ENCODE results near the gene TRAPPC3. TPM values are rescaled to one million over a fixed set of nuclear protein-coding genes. Genes with fewer than 3 reads are reported as not detected.

Gene TRAPPC3
- total RNA-seq, 1 experiment from 2014 or later: 52.7 TPM

- H3K27ac Mint-ChIP-seq: no peak overlapping the region; a peak in 1 of 7 replicates
- Histone ChIP-seq H3K27ac (ENCODE audit: insufficient read length, low read depth, low read length) (no peak overlapping the region), H3K23me2 (ENCODE audit: insufficient read length, low read depth, low read length, poor library complexity, severe bottlenecking) (no peaks in the 10 kb centered on the region), H3K9me3 (ENCODE audit: control insufficient read depth, low read depth, low read length) (no peaks in the 10 kb centered on the region), H3K18ac (ENCODE audit: insufficient read length, low read depth, low read length) (no peak overlapping the region), H3K4ac (ENCODE audit: low read depth, low read length) (no peak overlapping the region), H2BK15ac (ENCODE audit: low read depth, low read length) (no peak overlapping the region), H3K4me1 (ENCODE audit: insufficient read depth, low read length) (no peaks in the 10 kb centered on the region), H4K91ac (ENCODE audit: insufficient read length, low read depth, low read length) (no peak overlapping the region), H2BK5ac (ENCODE audit: insufficient read length, low read length) (no peak overlapping the region), H4K20me1 (ENCODE audit: control insufficient read depth, insufficient read depth, insufficient read length) (no peaks in the 10 kb centered on the region), H4K5ac (ENCODE audit: insufficient read length, low read depth, low read length) (no peak overlapping the region), H3K14ac (ENCODE audit: insufficient read depth, low read length) (no peak overlapping the region), H3K23ac (ENCODE audit: insufficient read length, low read depth, low read length) (no peak overlapping the region), H2BK120ac (ENCODE audit: low read depth, low read length, poor library complexity, severe bottlenecking) (no peak overlapping the region), H2AK5ac (ENCODE audit: insufficient read length, low read length) (no peak overlapping the region), H3K79me2 (ENCODE audit: insufficient read depth, low read length) (0 out of 2 replicates have a peak, but pooled peaks cover 3% of the 10 kb centered on the region), H3T11ph (ENCODE audit: low read length) (no peak overlapping the region), H2BK12ac (ENCODE audit: insufficient read length, low read depth, low read length) (no peak overlapping the region), H3K9ac (ENCODE audit: extremely low read depth, insufficient read length, low read length) (no peak overlapping the region), H2BK20ac (ENCODE audit: low read depth, low read length, poor library complexity, severe bottlenecking) (no peak overlapping the region), H3K4me2 (ENCODE audit: insufficient read depth, insufficient read length, low read length) (no peak overlapping the region), H2AFZ (ENCODE audit: low read length) (no peak overlapping the region), H3K27me3 (ENCODE audit: insufficient read depth, low read length) (no peaks in the 10 kb centered on the region), H3K79me1 (ENCODE audit: insufficient read depth, low read depth, low read length, poor library complexity, severe bottlenecking) (no peaks in the 10 kb centered on the region), H3K56ac (ENCODE audit: insufficient read length, low read depth, low read length) (no peak overlapping the region), H4K8ac (replicated peaks; ENCODE audit: insufficient read length, low read depth, low read length) (no peak overlapping the region)
- peaks cover 9 to 24% (median 15%) of the 10 kb centered on the region in 3 experiments; a peak in 6 of 7 replicates for H3K36me3 Mint-ChIP-seq (ENCODE audit: insufficient read depth in 1 of 3, low read depth in 3 of 3)
- TF ChIP-seq CTCF (conservative IDR thresholded peaks at IDR 0.05): no peak
- no peak overlapping the region for H3K4me3 Mint-ChIP-seq
- WGBS (ENCODE audit: extremely low coverage, insufficient read length, low lambda C conversion rate): no CpG with 5 or more reads among the region's 4 CpGs
- peaks cover 3 to 5% of the 10 kb centered on the region in 2 experiments; a peak in 3 of 4 replicates for H3K4me1 Mint-ChIP-seq
- no peaks in the 10 kb centered on the region; a peak in 1 of 5 replicates for H3K9me3 Mint-ChIP-seq
- H3K27me3 Mint-ChIP-seq (ENCODE audit: low read depth): no peaks in the 10 kb centered on the region
- DNase-seq: no peak
Measured at GRCh38 chr1:36143424-36143823, 5.9 kb downstream of the TRAPPC3 start.
